Epithelial cell of proximal tubule (primary cell): ENCODE data around the gene POC1A. TPM values are rescaled to one million over a fixed set of nuclear protein-coding genes. Genes with fewer than 3 reads are reported as not detected.
A peak's percentile ranks its signal among the peaks of the same experiment; 100 is the strongest.

ENCODE experiments used
- DNase-seq: peaks from one replicate; pipeline ENCODE4 v3.0.0-alpha.2; 2011; ENCODE audit warnings: low read depth
- H3K4me3 ChIP-seq: 2 replicates; pipeline ENCODE4 v1.5.1; 2011; ENCODE audit warnings: low read depth, mild to moderate bottlenecking, low read length
- CTCF ChIP-seq: conservative IDR thresholded peaks from 2 replicates; pipeline ENCODE4 v1.5.1; 2012; ENCODE audit warnings: low read depth, mild to moderate bottlenecking, low read length
- total RNA-seq: library from RNA; depleted of rRNA; stranded (reverse); fragments of >200 nt; gene quantifications from 2 replicates; pipeline ENCODE4 v1.2.3, GENCODE V29; 2015

The POC1A gene
- total RNA-seq, 1 donor from 2014 or later: 15.7 TPM

GRCh38 chr3:52061121-52061910 lies 92.9 kb downstream of the POC1A start:
- no peak for TF ChIP-seq CTCF
- no peak for DNase-seq
- H3K4me3 ChIP-seq: no peak overlapping the region

GRCh38 chr3:52059781-52060180 lies 94.4 kb downstream of the POC1A start:
- no peak for DNase-seq
- H3K4me3 ChIP-seq: no peak overlapping the region
- TF ChIP-seq CTCF: no peak

GRCh38 chr3:52057812-52058495 lies 96.3 kb downstream of the POC1A start:
- no peak for TF ChIP-seq CTCF
- DNase-seq: no peak
- H3K4me3 ChIP-seq: peak overlapping the region; percentile 50

- H3K4me3 ChIP-seq: peak overlapping the region; percentile 73
- no peak for TF ChIP-seq CTCF
- peak; percentile 85 for DNase-seq
These were observed 97.0 kb downstream of the POC1A start for GRCh38 chr3:52056968-52057811.

GRCh38 chr3:52056521-52056967 lies 97.7 kb downstream of the POC1A start, which contains the start of gene DUSP7:
Gene DUSP7, minus strand, starts transcription at chr3:52056571. Its CDS starts 205 bp downstream, at chr3:52056366.
- no peak for DNase-seq
- TF ChIP-seq CTCF: no peak
- H3K4me3 ChIP-seq: peak within 1 kb of the TSS; percentile 81

GRCh38 chr3:52055537-52056351 lies 98.5 kb downstream of the POC1A start:
- peak overlapping the region; percentile 81 for H3K4me3 ChIP-seq
- DNase-seq: no peak
- TF ChIP-seq CTCF: no peak
